K562 (cell line): Measurements from ENCODE around the gene GDF2. TPM values are rescaled to one million over a fixed set of nuclear protein-coding genes. Genes with fewer than 3 reads are reported as not detected.

Source experiments
- BHLHE40 ChIP-seq: IDR thresholded peaks from 2 replicates; pipeline ENCODE4 v1.6.1; 2011; ENCODE audit warnings: low read length, improper control_type of control experiment
- ETV1 ChIP-seq: fragments of 450-650 bp; conservative IDR thresholded peaks from 2 replicates; pipeline ENCODE4 v1.6.1; 2016; ENCODE audit warnings: missing genetic modification characterization, control low read depth, low read depth, missing compliant biosample characterization
- MAFK ChIP-seq: IDR thresholded peaks from 2 replicates; pipeline ENCODE4 v1.6.1; 2011; ENCODE audit warnings: low read length, improper control_type of control experiment
- MTA3 ChIP-seq: fragments of 450-650 bp; formaldehyde crosslinking; IDR thresholded peaks from 2 replicates; pipeline ENCODE4 v1.6.1; 2017; ENCODE audit warnings: mild to moderate bottlenecking, borderline replicate concordance
- RAD51 ChIP-seq: fragments of 450-650 bp; IDR thresholded peaks from 2 replicates; pipeline ENCODE4 v1.7.1; 2016; ENCODE audit warnings: low read depth, mild to moderate bottlenecking, borderline replicate concordance
- RNF2 ChIP-seq: sonication (generic); IDR thresholded peaks from 2 replicates; pipeline ENCODE4 v1.6.1; 2016
- SAFB2 ChIP-seq: fragments of 200-400 bp; formaldehyde crosslinking; IDR thresholded peaks from 2 replicates; pipeline ENCODE4 v1.6.1; 2018; ENCODE audit warnings: borderline replicate concordance, low read length, low read depth, moderate library complexity; ENCODE audit not compliant: severe bottlenecking
- SRSF7 ChIP-seq: fragments of 200-400 bp; formaldehyde crosslinking; optimal IDR thresholded peaks from 2 replicates; pipeline ENCODE3; 2017; ENCODE audit warnings: mild to moderate bottlenecking, low read depth, low read length
- ZNF174 ChIP-seq: fragments of 250-450 bp; sonication (Bioruptor Pico); IDR thresholded peaks from 2 replicates; pipeline ENCODE4 v1.4.0; 2020; ENCODE audit warnings: mild to moderate bottlenecking
- polyA plus RNA-seq, 8 experiments: library from polyadenylated mRNA; depleted of rRNA in 4 of 8; stranded (reverse) in 5 of 8; unstranded in 3 of 8; fragments of >200 nt; fragmentation: Nextera tagmentation in 2 of 8; fragmentation: Illumina TruSeq in 1 of 8; extraction: Ambion mirVana in 2 of 8; extraction: Trizol in 1 of 8; gene quantifications; 2 replicates each; pipeline versions ENCODE4 v1.2.1 to v1.2.3, GENCODE V29; 2011 to 2014; ENCODE audit warnings: inconsistent platforms in 1 of 8, missing spikeins in 1 of 8
- total RNA-seq, 7 experiments: library from RNA; depleted of rRNA in 6 of 7; stranded (reverse); fragments of >200 nt in 6 of 7; fragmentation: Illumina TruSeq in 2 of 7; extraction: Trizol in 2 of 7; gene quantifications; 2 replicates each; pipeline versions ENCODE4 v1.2.1 to v1.2.3, GENCODE V29; 2011 to 2021; ENCODE audit warnings: low replicate concordance in 1 of 7
- TF ChIP-seq, protein P1 (sequence below), 2 experiments: fragments of 450-650 bp; IDR thresholded peaks; 2 replicates each; pipeline ENCODE4 v1.6.1; 2016
- TF ChIP-seq, protein P2 (sequence below): sonication (generic); formaldehyde crosslinking; IDR thresholded peaks from 2 replicates; pipeline ENCODE4 v1.8.0; 2022; ENCODE audit warnings: mild to moderate bottlenecking, missing genetic modification reagents
- TF ChIP-seq, protein P3 (sequence below): sonication (generic); formaldehyde crosslinking; IDR thresholded peaks from 2 replicates; pipeline ENCODE4 v1.8.1; 2023; ENCODE audit warnings: mild to moderate bottlenecking, missing genetic modification reagents, moderate library complexity
- TF ChIP-seq, protein P4 (sequence below): sonication (generic); formaldehyde crosslinking; IDR thresholded peaks from 2 replicates; pipeline ENCODE4 v1.9.0; 2022; ENCODE audit warnings: mild to moderate bottlenecking, missing genetic modification reagents
- TF ChIP-seq, protein P5 (sequence below): fragments of 450-650 bp; IDR thresholded peaks from 2 replicates; pipeline ENCODE4 v1.6.1; 2016; ENCODE audit warnings: mild to moderate bottlenecking, moderate library complexity

Gene GDF2
- total and polyA plus RNA-seq, 9 of the 15 experiments (the other 6 are each of a cell fraction or from before 2014, with no cell fraction given): 0.08 to 0.58 (median 0.27) TPM; not detected in 2

DNA sequence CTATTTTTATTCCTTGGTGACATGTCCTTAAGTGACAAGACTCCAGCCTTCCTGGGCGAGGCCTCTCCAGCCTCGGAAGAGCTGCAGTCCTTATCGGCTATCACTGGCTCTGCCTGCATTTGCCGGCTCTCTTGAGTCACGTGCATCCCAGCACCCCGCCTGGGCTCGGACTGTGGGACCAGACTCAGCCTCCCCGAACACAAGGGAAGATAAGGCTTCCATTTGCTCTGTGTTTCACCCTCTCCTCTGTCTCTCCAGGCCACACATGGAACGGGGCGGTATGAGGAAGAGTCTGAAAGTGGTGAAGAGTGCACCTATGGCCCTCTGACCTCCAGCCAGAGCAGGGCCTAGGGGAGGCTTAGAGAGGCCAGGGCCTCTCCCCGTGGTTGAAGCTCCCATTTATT is 4.7 kb downstream of the GDF2 start (continued):
- TF ChIP-seq ETV1 (peak; percentile 52), BHLHE40 (peak; percentile 100), MAFK (no peak), ZNF174 (CRISPR knock-in tag) (no peak), SAFB2 (no peak), RNF2 (peak; percentile 46; the same call in 1 of the 2 replicates), MTA3 (peak; percentile 69; the same call in 1 of the 2 replicates), SRSF7 (no peak), RAD51 (peak; percentile 85)
- TF ChIP-seq, protein P1, sequence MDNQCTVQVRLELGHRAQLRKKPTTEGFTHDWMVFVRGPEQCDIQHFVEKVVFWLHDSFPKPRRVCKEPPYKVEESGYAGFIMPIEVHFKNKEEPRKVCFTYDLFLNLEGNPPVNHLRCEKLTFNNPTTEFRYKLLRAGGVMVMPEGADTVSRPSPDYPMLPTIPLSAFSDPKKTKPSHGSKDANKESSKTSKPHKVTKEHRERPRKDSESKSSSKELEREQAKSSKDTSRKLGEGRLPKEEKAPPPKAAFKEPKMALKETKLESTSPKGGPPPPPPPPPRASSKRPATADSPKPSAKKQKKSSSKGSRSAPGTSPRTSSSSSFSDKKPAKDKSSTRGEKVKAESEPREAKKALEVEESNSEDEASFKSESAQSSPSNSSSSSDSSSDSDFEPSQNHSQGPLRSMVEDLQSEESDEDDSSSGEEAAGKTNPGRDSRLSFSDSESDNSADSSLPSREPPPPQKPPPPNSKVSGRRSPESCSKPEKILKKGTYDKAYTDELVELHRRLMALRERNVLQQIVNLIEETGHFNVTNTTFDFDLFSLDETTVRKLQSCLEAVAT (IDR thresholded peaks at IDR 0.05): peak in 1 of 2 experiments; percentile 98; a peak in 2 of 4 replicates
- TF ChIP-seq, protein P2, sequence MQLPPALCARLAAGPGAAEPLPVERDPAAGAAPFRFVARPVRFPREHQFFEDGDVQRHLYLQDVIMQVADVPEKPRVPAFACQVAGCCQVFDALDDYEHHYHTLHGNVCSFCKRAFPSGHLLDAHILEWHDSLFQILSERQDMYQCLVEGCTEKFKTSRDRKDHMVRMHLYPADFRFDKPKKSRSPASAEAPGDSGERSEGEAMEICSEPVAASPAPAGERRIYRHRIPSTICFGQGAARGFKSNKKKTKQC (CRISPR knock-in tag): peak; percentile 66; the same call in 1 of the 2 replicates
- TF ChIP-seq, protein P3, sequence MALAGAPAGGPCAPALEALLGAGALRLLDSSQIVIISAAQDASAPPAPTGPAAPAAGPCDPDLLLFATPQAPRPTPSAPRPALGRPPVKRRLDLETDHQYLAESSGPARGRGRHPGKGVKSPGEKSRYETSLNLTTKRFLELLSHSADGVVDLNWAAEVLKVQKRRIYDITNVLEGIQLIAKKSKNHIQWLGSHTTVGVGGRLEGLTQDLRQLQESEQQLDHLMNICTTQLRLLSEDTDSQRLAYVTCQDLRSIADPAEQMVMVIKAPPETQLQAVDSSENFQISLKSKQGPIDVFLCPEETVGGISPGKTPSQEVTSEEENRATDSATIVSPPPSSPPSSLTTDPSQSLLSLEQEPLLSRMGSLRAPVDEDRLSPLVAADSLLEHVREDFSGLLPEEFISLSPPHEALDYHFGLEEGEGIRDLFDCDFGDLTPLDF (CRISPR knock-in tag): no peak
- TF ChIP-seq, protein P4, sequence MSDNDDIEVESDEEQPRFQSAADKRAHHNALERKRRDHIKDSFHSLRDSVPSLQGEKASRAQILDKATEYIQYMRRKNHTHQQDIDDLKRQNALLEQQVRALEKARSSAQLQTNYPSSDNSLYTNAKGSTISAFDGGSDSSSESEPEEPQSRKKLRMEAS: 0 out of 2 replicates have a peak, but pooled peaks have one; percentile 24
- TF ChIP-seq, protein P5, sequence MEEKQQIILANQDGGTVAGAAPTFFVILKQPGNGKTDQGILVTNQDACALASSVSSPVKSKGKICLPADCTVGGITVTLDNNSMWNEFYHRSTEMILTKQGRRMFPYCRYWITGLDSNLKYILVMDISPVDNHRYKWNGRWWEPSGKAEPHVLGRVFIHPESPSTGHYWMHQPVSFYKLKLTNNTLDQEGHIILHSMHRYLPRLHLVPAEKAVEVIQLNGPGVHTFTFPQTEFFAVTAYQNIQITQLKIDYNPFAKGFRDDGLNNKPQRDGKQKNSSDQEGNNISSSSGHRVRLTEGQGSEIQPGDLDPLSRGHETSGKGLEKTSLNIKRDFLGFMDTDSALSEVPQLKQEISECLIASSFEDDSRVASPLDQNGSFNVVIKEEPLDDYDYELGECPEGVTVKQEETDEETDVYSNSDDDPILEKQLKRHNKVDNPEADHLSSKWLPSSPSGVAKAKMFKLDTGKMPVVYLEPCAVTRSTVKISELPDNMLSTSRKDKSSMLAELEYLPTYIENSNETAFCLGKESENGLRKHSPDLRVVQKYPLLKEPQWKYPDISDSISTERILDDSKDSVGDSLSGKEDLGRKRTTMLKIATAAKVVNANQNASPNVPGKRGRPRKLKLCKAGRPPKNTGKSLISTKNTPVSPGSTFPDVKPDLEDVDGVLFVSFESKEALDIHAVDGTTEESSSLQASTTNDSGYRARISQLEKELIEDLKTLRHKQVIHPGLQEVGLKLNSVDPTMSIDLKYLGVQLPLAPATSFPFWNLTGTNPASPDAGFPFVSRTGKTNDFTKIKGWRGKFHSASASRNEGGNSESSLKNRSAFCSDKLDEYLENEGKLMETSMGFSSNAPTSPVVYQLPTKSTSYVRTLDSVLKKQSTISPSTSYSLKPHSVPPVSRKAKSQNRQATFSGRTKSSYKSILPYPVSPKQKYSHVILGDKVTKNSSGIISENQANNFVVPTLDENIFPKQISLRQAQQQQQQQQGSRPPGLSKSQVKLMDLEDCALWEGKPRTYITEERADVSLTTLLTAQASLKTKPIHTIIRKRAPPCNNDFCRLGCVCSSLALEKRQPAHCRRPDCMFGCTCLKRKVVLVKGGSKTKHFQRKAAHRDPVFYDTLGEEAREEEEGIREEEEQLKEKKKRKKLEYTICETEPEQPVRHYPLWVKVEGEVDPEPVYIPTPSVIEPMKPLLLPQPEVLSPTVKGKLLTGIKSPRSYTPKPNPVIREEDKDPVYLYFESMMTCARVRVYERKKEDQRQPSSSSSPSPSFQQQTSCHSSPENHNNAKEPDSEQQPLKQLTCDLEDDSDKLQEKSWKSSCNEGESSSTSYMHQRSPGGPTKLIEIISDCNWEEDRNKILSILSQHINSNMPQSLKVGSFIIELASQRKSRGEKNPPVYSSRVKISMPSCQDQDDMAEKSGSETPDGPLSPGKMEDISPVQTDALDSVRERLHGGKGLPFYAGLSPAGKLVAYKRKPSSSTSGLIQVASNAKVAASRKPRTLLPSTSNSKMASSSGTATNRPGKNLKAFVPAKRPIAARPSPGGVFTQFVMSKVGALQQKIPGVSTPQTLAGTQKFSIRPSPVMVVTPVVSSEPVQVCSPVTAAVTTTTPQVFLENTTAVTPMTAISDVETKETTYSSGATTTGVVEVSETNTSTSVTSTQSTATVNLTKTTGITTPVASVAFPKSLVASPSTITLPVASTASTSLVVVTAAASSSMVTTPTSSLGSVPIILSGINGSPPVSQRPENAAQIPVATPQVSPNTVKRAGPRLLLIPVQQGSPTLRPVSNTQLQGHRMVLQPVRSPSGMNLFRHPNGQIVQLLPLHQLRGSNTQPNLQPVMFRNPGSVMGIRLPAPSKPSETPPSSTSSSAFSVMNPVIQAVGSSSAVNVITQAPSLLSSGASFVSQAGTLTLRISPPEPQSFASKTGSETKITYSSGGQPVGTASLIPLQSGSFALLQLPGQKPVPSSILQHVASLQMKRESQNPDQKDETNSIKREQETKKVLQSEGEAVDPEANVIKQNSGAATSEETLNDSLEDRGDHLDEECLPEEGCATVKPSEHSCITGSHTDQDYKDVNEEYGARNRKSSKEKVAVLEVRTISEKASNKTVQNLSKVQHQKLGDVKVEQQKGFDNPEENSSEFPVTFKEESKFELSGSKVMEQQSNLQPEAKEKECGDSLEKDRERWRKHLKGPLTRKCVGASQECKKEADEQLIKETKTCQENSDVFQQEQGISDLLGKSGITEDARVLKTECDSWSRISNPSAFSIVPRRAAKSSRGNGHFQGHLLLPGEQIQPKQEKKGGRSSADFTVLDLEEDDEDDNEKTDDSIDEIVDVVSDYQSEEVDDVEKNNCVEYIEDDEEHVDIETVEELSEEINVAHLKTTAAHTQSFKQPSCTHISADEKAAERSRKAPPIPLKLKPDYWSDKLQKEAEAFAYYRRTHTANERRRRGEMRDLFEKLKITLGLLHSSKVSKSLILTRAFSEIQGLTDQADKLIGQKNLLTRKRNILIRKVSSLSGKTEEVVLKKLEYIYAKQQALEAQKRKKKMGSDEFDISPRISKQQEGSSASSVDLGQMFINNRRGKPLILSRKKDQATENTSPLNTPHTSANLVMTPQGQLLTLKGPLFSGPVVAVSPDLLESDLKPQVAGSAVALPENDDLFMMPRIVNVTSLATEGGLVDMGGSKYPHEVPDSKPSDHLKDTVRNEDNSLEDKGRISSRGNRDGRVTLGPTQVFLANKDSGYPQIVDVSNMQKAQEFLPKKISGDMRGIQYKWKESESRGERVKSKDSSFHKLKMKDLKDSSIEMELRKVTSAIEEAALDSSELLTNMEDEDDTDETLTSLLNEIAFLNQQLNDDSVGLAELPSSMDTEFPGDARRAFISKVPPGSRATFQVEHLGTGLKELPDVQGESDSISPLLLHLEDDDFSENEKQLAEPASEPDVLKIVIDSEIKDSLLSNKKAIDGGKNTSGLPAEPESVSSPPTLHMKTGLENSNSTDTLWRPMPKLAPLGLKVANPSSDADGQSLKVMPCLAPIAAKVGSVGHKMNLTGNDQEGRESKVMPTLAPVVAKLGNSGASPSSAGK: peak; percentile 94
